Tibial nerve (tissue), 3 donors: ENCODE measurements around the gene CTRB1.

Experiments
- POLR2A ChIP-seq, 2 donors: fragments of 450-650 bp; IDR thresholded peaks; one replicate each; pipeline ENCODE4 v1.6.1; 2017; ENCODE audit warnings: antibody characterized with exemption in 2 of 2, mild to moderate bottlenecking in 2 of 2, moderate library complexity in 2 of 2
- TF ChIP-seq, protein P1 (sequence below), 5 experiments: fragments of 200-600 bp in 3 of 5; fragments of 450-650 bp in 2 of 5; sonication (generic) in 3 of 5; IDR thresholded peaks; one replicate each; pipeline ENCODE4 v1.5.1; 2016 to 2019; ENCODE audit warnings: antibody characterized with exemption in 5 of 5, mild to moderate bottlenecking in 3 of 5, moderate library complexity in 2 of 5

DNA sequence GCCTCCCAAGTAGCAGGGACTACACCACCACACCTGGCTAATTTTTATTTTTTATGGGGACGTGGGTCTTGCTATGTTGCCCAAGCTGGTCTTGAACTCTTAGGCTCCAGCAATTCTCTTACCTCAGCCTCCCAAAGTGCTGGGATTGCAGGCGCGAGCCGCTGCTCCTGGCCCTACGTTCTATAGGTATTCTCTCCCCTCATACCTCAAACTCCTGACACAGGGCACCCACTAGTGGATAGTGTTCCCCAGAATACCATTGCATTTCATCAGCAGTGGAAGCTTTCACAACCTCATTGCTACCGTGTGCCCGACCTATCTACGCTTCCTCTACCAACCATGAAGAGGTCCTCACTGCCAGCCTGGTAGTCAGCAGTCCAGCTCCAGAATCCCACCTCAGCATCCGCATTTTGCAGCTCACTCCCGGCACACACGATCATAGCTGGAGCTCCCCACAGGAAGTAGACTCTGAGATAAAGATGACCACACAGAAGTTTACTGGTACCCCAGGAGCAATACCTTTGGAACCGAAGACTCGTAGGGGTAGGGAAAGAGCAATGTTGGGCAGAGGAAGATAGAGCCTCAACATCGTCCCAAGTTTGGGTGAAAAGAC, 21.2 kb upstream of the CTRB1 start:
- TF ChIP-seq, protein P1, sequence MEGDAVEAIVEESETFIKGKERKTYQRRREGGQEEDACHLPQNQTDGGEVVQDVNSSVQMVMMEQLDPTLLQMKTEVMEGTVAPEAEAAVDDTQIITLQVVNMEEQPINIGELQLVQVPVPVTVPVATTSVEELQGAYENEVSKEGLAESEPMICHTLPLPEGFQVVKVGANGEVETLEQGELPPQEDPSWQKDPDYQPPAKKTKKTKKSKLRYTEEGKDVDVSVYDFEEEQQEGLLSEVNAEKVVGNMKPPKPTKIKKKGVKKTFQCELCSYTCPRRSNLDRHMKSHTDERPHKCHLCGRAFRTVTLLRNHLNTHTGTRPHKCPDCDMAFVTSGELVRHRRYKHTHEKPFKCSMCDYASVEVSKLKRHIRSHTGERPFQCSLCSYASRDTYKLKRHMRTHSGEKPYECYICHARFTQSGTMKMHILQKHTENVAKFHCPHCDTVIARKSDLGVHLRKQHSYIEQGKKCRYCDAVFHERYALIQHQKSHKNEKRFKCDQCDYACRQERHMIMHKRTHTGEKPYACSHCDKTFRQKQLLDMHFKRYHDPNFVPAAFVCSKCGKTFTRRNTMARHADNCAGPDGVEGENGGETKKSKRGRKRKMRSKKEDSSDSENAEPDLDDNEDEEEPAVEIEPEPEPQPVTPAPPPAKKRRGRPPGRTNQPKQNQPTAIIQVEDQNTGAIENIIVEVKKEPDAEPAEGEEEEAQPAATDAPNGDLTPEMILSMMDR (IDR thresholded peaks at IDR 0.05), result no peak
- TF ChIP-seq POLR2A (IDR thresholded peaks at IDR 0.05), result no peak
